ENCODE data around the gene NUDT15. TPM values are rescaled to one million over a fixed set of nuclear protein-coding genes. Genes with fewer than 3 reads are reported as not detected.
A peak's percentile ranks its signal among the peaks of the same experiment; 100 is the strongest.

NUDT15 gene
- total and polyA plus RNA-seq, 5 donors from 2014 or later = 7.7 to 12.2 (median 8.9) TPM

GRCh38 chr13:48066310-48066989, 28.9 kb downstream of the NUDT15 start:
- Mint-ChIP-seq H3K27me3 (no peaks in the 10 kb centered on the region), H3K9me3 (peaks cover 0 to 17% (median 0%) of the 10 kb centered on the region in 7 donors), H3K4me1 (peaks cover 0 to 18% (median 7%) of the 10 kb centered on the region in 4 donors), H3K27ac (peak overlapping the region in 1 of 3 donors; percentile 49), H3K36me3 (peaks cover 54% of the 10 kb centered on the region), H3K4me3 (peak overlapping the region in 1 of 4 donors; percentile 15)
- no peak for ATAC-seq (ENCODE audit: low read depth in 2 of 2)
- Histone ChIP-seq H3K9me3 (ENCODE audit: control insufficient read depth in 2 of 2, low read length in 2 of 2) (peaks cover 4 to 19% of the 10 kb centered on the region in 2 experiments), H3K4me1 (ENCODE audit: control insufficient read depth, insufficient read depth, low read length, poor library complexity, severe bottlenecking) (no peaks in the 10 kb centered on the region), H3K27ac (ENCODE audit: insufficient read depth, low read length, poor library complexity, severe bottlenecking) (no peak overlapping the region), H3K27me3 (ENCODE audit: control insufficient read depth, insufficient read depth, low read length) (no peaks in the 10 kb centered on the region), H3K4me3 (ENCODE audit: low read depth, low read length) (no peak overlapping the region), H3K36me3 (ENCODE audit: control insufficient read depth, insufficient read depth, low read length) (peaks cover 42% of the 10 kb centered on the region)
- DNase-seq = peak in 1 of 3 donors; percentile 84

- Mint-ChIP-seq H3K4me1 (peaks cover 0 to 18% (median 7%) of the 10 kb centered on the region in 4 donors), H3K36me3 (peaks cover 69% of the 10 kb centered on the region), H3K27ac (peak overlapping the region in 1 of 3 donors; percentile 20), H3K27me3 (no peaks in the 10 kb centered on the region), H3K9me3 (peaks cover 0 to 22% (median 0%) of the 10 kb centered on the region in 7 donors), H3K4me3 (no peak overlapping the region)
- DNase-seq (peak in 1 of 3 donors; percentile 23), ATAC-seq (ENCODE audit: low read depth in 2 of 2) (no peak)
- H3K9me3 ChIP-seq (ENCODE audit: control insufficient read depth in 2 of 2, low read length in 2 of 2) = peaks cover 4 to 24% of the 10 kb centered on the region in 2 experiments
- no peak overlapping the region for H3K4me3 ChIP-seq (ENCODE audit: low read depth, low read length)
- H3K27ac ChIP-seq (ENCODE audit: insufficient read depth, low read length, poor library complexity, severe bottlenecking) = no peak overlapping the region
- H3K36me3 ChIP-seq (ENCODE audit: control insufficient read depth, insufficient read depth, low read length) = peaks cover 55% of the 10 kb centered on the region
- H3K4me1 ChIP-seq (ENCODE audit: control insufficient read depth, insufficient read depth, low read length, poor library complexity, severe bottlenecking) = no peaks in the 10 kb centered on the region
- no peaks in the 10 kb centered on the region for H3K27me3 ChIP-seq (ENCODE audit: control insufficient read depth, insufficient read depth, low read length)
These were observed 30.5 kb downstream of the NUDT15 start for GRCh38 chr13:48068036-48068435.

GRCh38 chr13:48068952-48069351, 31.4 kb downstream of the NUDT15 start:
- peaks cover 59% of the 10 kb centered on the region for H3K36me3 ChIP-seq (ENCODE audit: control insufficient read depth, insufficient read depth, low read length)
- no peak overlapping the region for H3K4me3 ChIP-seq (ENCODE audit: low read depth, low read length)
- no peak overlapping the region for H3K27ac ChIP-seq (ENCODE audit: insufficient read depth, low read length, poor library complexity, severe bottlenecking)
- H3K9me3 Mint-ChIP-seq = peaks cover 0 to 22% (median 0%) of the 10 kb centered on the region in 7 donors
- no peak for DNase-seq
- H3K27me3 ChIP-seq (ENCODE audit: control insufficient read depth, insufficient read depth, low read length) = no peaks in the 10 kb centered on the region
- no peak overlapping the region for H3K27ac Mint-ChIP-seq
- H3K4me3 Mint-ChIP-seq = no peak overlapping the region
- H3K36me3 Mint-ChIP-seq = peaks cover 76% of the 10 kb centered on the region
- no peaks in the 10 kb centered on the region for H3K4me1 ChIP-seq (ENCODE audit: control insufficient read depth, insufficient read depth, low read length, poor library complexity, severe bottlenecking)
- H3K9me3 ChIP-seq (ENCODE audit: control insufficient read depth in 2 of 2, low read length in 2 of 2) = peaks cover 4 to 24% of the 10 kb centered on the region in 2 experiments
- no peak for ATAC-seq (ENCODE audit: low read depth in 2 of 2)
- no peaks in the 10 kb centered on the region for H3K27me3 Mint-ChIP-seq
- peaks cover 0 to 20% (median 7%) of the 10 kb centered on the region in 4 donors for H3K4me1 Mint-ChIP-seq

GRCh38 chr13:48069573-48069972, 32.0 kb downstream of the NUDT15 start:
- peaks cover 66% of the 10 kb centered on the region for H3K36me3 ChIP-seq (ENCODE audit: control insufficient read depth, insufficient read depth, low read length)

GRCh38 chr13:48070942-48071341, 33.4 kb downstream of the NUDT15 start:
- peaks cover 90% of the 10 kb centered on the region for H3K36me3 Mint-ChIP-seq
- Histone ChIP-seq H3K27ac (ENCODE audit: insufficient read depth, low read length, poor library complexity, severe bottlenecking) (no peak overlapping the region), H3K36me3 (ENCODE audit: control insufficient read depth, insufficient read depth, low read length) (peaks cover 75% of the 10 kb centered on the region), H3K9me3 (ENCODE audit: control insufficient read depth in 2 of 2, low read length in 2 of 2) (peaks cover 4 to 24% of the 10 kb centered on the region in 2 experiments), H3K4me1 (ENCODE audit: control insufficient read depth, insufficient read depth, low read length, poor library complexity, severe bottlenecking) (no peaks in the 10 kb centered on the region), H3K4me3 (ENCODE audit: low read depth, low read length) (no peak overlapping the region), H3K27me3 (ENCODE audit: control insufficient read depth, insufficient read depth, low read length) (no peaks in the 10 kb centered on the region)
- H3K27me3 Mint-ChIP-seq = no peaks in the 10 kb centered on the region
- no peak for DNase-seq
- no peak overlapping the region for H3K27ac Mint-ChIP-seq
- no peak overlapping the region for H3K4me3 Mint-ChIP-seq
- peaks cover 0 to 17% (median 7%) of the 10 kb centered on the region in 4 donors for H3K4me1 Mint-ChIP-seq
- ATAC-seq (ENCODE audit: low read depth in 2 of 2) = no peak
- peaks cover 0 to 22% (median 0%) of the 10 kb centered on the region in 7 donors for H3K9me3 Mint-ChIP-seq

More at GRCh38 chr13:48069573-48069972, 32.0 kb downstream of the NUDT15 start:
- H3K27me3 ChIP-seq (ENCODE audit: control insufficient read depth, insufficient read depth, low read length) = no peaks in the 10 kb centered on the region
- H3K4me1 Mint-ChIP-seq = peaks cover 0 to 20% (median 7%) of the 10 kb centered on the region in 4 donors
- H3K4me3 ChIP-seq (ENCODE audit: low read depth, low read length) = no peak overlapping the region
- H3K27me3 Mint-ChIP-seq = no peaks in the 10 kb centered on the region
- no peak overlapping the region for H3K27ac Mint-ChIP-seq
- H3K4me1 ChIP-seq (ENCODE audit: control insufficient read depth, insufficient read depth, low read length, poor library complexity, severe bottlenecking) = no peaks in the 10 kb centered on the region
- H3K4me3 Mint-ChIP-seq = no peak overlapping the region
- DNase-seq (no peak), ATAC-seq (ENCODE audit: low read depth in 2 of 2) (no peak)
- H3K9me3 ChIP-seq (ENCODE audit: control insufficient read depth in 2 of 2, low read length in 2 of 2) = peaks cover 4 to 24% of the 10 kb centered on the region in 2 experiments
- H3K9me3 Mint-ChIP-seq = peaks cover 0 to 22% (median 0%) of the 10 kb centered on the region in 7 donors
- H3K36me3 Mint-ChIP-seq = peaks cover 82% of the 10 kb centered on the region
- no peak overlapping the region for H3K27ac ChIP-seq (ENCODE audit: insufficient read depth, low read length, poor library complexity, severe bottlenecking)

GRCh38 chr13:48072304-48072703, 34.8 kb downstream of the NUDT15 start:
- Histone ChIP-seq H3K36me3 (ENCODE audit: control insufficient read depth, insufficient read depth, low read length) (peaks cover 78% of the 10 kb centered on the region), H3K27ac (ENCODE audit: insufficient read depth, low read length, poor library complexity, severe bottlenecking) (no peak overlapping the region), H3K4me1 (ENCODE audit: control insufficient read depth, insufficient read depth, low read length, poor library complexity, severe bottlenecking) (no peaks in the 10 kb centered on the region), H3K27me3 (ENCODE audit: control insufficient read depth, insufficient read depth, low read length) (no peaks in the 10 kb centered on the region), H3K4me3 (ENCODE audit: low read depth, low read length) (no peak overlapping the region), H3K9me3 (ENCODE audit: control insufficient read depth in 2 of 2, low read length in 2 of 2) (peaks cover 4 to 24% of the 10 kb centered on the region in 2 experiments)
- Mint-ChIP-seq H3K27ac (no peak overlapping the region), H3K4me1 (peaks cover 0 to 15% (median 6%) of the 10 kb centered on the region in 4 donors), H3K4me3 (peak overlapping the region in 1 of 4 donors; percentile 46), H3K9me3 (peaks cover 0 to 22% (median 0%) of the 10 kb centered on the region in 7 donors), H3K36me3 (peaks cover 91% of the 10 kb centered on the region), H3K27me3 (no peaks in the 10 kb centered on the region)
- DNase-seq (no peak), ATAC-seq (ENCODE audit: low read depth in 2 of 2) (no peak)

GRCh38 chr13:48072787-48073186, 35.3 kb downstream of the NUDT15 start:
- no peaks in the 10 kb centered on the region for H3K27me3 ChIP-seq (ENCODE audit: control insufficient read depth, insufficient read depth, low read length)
- no peaks in the 10 kb centered on the region for H3K4me1 ChIP-seq (ENCODE audit: control insufficient read depth, insufficient read depth, low read length, poor library complexity, severe bottlenecking)
- peaks cover 86% of the 10 kb centered on the region for H3K36me3 Mint-ChIP-seq
- DNase-seq (no peak), ATAC-seq (ENCODE audit: low read depth in 2 of 2) (no peak)
- H3K36me3 ChIP-seq (ENCODE audit: control insufficient read depth, insufficient read depth, low read length) = peaks cover 76% of the 10 kb centered on the region
- no peak overlapping the region for H3K27ac ChIP-seq (ENCODE audit: insufficient read depth, low read length, poor library complexity, severe bottlenecking)
- peaks cover 0 to 22% (median 0%) of the 10 kb centered on the region in 7 donors for H3K9me3 Mint-ChIP-seq
- no peaks in the 10 kb centered on the region for H3K27me3 Mint-ChIP-seq
- H3K4me3 Mint-ChIP-seq = no peak overlapping the region
- peaks cover 4 to 22% of the 10 kb centered on the region in 2 experiments for H3K9me3 ChIP-seq (ENCODE audit: control insufficient read depth in 2 of 2, low read length in 2 of 2)
- no peak overlapping the region for H3K27ac Mint-ChIP-seq
- H3K4me1 Mint-ChIP-seq = peaks cover 0 to 13% (median 3%) of the 10 kb centered on the region in 4 donors
- no peak overlapping the region for H3K4me3 ChIP-seq (ENCODE audit: low read depth, low read length)

Data from CD4-positive, CD25-positive, alpha-beta regulatory T cell (primary cell).